H1 (cell line): ENCODE results near the gene GALNT5.

Experiments used
- GABPA ChIP-seq: IDR thresholded peaks from 2 replicates; pipeline ENCODE4 v1.6.1; 2011; ENCODE audit warnings: mild to moderate bottlenecking, low read length, moderate library complexity, borderline replicate concordance; ENCODE audit not compliant: insufficient read depth
- JUN ChIP-seq: IDR thresholded peaks from 2 replicates; pipeline ENCODE4 v1.6.1; 2011; ENCODE audit warnings: low read depth, mild to moderate bottlenecking, improper control_type of control experiment, low read length
- NRF1 ChIP-seq: IDR thresholded peaks from 2 replicates; pipeline ENCODE4 v1.6.1; 2011; ENCODE audit warnings: mild to moderate bottlenecking, low read depth, low read length, improper control_type of control experiment
- PHF8 ChIP-seq: fragments of 200-600 bp; sonication (generic); conservative IDR thresholded peaks from 2 replicates; pipeline ENCODE4 v1.7.1; 2012; ENCODE audit warnings: low read depth, mild to moderate bottlenecking, inconsistent platforms, low read length, moderate library complexity
- POLR2A ChIP-seq, 2 experiments: IDR thresholded peaks; 1 replicate in 1 of 2; 2 replicates in 1 of 2; pipeline ENCODE4 v1.6.1; 2011; ENCODE audit warnings: low read depth in 2 of 2, low read length in 2 of 2, mild to moderate bottlenecking in 2 of 2; ENCODE audit errors: control extremely low read depth in 1 of 2
- POLR2AphosphoS5 ChIP-seq: IDR thresholded peaks from 2 replicates; pipeline ENCODE4 v1.6.1; 2011; ENCODE audit warnings: low read depth, low read length
- RAD21 ChIP-seq, 2 experiments: IDR thresholded peaks in 1 of 2; conservative IDR thresholded peaks in 1 of 2; 2 replicates each; pipeline ENCODE4 v1.6.1; 2011; ENCODE audit warnings: low read depth in 2 of 2, low read length in 2 of 2, improper control_type of control experiment in 1 of 2, inconsistent platforms in 1 of 2, mild to moderate bottlenecking in 1 of 2, moderate library complexity in 1 of 2
- TAF1 ChIP-seq: IDR thresholded peaks from 2 replicates; pipeline ENCODE4 v1.6.1; 2011; ENCODE audit warnings: mild to moderate bottlenecking, low read depth, low read length
- TBP ChIP-seq: IDR thresholded peaks from 2 replicates; pipeline ENCODE4 v1.6.1; 2011; ENCODE audit warnings: low read depth, low read length, improper control_type of control experiment
- YY1 ChIP-seq: IDR thresholded peaks from 2 replicates; pipeline ENCODE4 v1.6.1; 2011; ENCODE audit warnings: low read depth, mild to moderate bottlenecking, low read length
- TF ChIP-seq, protein P1 (sequence below): IDR thresholded peaks from 2 replicates; pipeline ENCODE4 v1.6.1; 2012; ENCODE audit warnings: low read length, inconsistent platforms
- TF ChIP-seq, protein P2 (sequence below), 3 experiments: IDR thresholded peaks; 1 replicate in 2 of 3; 2 replicates in 1 of 3; pipeline versions ENCODE4 v1.5.1 to v1.6.1; 2011; ENCODE audit warnings: low read length in 3 of 3, mild to moderate bottlenecking in 3 of 3, inconsistent platforms in 2 of 3, low read depth in 1 of 3, moderate library complexity in 1 of 3; ENCODE audit not compliant: insufficient read depth in 1 of 3; ENCODE audit errors: control extremely low read depth in 1 of 3

- TF ChIP-seq JUN (no peak), YY1 (no peak), TBP (no peak), POLR2A (IDR thresholded peaks at IDR 0.05; ENCODE audit: control extremely low read depth in 1 of 2, low read depth in 2 of 2, low read length in 2 of 2) (no peak), TAF1 (no peak), GABPA (no peak), RAD21 (IDR thresholded peaks at IDR 0.05 in 1 of 2, conservative IDR thresholded peaks at IDR 0.05 in 1 of 2; ENCODE audit: low read depth in 2 of 2, low read length in 2 of 2) (no peak), PHF8 (no peak), NRF1 (no peak), POLR2AphosphoS5 (no peak)
- TF ChIP-seq, protein P1, sequence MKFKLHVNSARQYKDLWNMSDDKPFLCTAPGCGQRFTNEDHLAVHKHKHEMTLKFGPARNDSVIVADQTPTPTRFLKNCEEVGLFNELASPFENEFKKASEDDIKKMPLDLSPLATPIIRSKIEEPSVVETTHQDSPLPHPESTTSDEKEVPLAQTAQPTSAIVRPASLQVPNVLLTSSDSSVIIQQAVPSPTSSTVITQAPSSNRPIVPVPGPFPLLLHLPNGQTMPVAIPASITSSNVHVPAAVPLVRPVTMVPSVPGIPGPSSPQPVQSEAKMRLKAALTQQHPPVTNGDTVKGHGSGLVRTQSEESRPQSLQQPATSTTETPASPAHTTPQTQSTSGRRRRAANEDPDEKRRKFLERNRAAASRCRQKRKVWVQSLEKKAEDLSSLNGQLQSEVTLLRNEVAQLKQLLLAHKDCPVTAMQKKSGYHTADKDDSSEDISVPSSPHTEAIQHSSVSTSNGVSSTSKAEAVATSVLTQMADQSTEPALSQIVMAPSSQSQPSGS, result no peak
- TF ChIP-seq, protein P2, sequence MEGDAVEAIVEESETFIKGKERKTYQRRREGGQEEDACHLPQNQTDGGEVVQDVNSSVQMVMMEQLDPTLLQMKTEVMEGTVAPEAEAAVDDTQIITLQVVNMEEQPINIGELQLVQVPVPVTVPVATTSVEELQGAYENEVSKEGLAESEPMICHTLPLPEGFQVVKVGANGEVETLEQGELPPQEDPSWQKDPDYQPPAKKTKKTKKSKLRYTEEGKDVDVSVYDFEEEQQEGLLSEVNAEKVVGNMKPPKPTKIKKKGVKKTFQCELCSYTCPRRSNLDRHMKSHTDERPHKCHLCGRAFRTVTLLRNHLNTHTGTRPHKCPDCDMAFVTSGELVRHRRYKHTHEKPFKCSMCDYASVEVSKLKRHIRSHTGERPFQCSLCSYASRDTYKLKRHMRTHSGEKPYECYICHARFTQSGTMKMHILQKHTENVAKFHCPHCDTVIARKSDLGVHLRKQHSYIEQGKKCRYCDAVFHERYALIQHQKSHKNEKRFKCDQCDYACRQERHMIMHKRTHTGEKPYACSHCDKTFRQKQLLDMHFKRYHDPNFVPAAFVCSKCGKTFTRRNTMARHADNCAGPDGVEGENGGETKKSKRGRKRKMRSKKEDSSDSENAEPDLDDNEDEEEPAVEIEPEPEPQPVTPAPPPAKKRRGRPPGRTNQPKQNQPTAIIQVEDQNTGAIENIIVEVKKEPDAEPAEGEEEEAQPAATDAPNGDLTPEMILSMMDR (IDR thresholded peaks at IDR 0.05; ENCODE audit: control extremely low read depth in 1 of 3, insufficient read depth in 1 of 3, low read depth in 1 of 3, low read length in 3 of 3), result no peak
Observed at GRCh38 chr2:157265825-157266224, 8.3 kb downstream of the GALNT5 start.
